Immature natural killer cell (primary cell): ENCODE data around the gene RANBP3. TPM values are rescaled to one million over a fixed set of nuclear protein-coding genes. Genes with fewer than 3 reads are reported as not detected.

Source experiments
- DNase-seq, 3 donors: peaks; one replicate each; pipeline ENCODE4 v3.0.0; 2022; ENCODE audit warnings: mixed read lengths in 1 of 3
- H3K27ac Mint-ChIP-seq, 6 donors: one replicate each; pipeline ENCODE4 v1.8.0; 2020; ENCODE audit warnings: mixed read lengths in 6 of 6, mild to moderate bottlenecking in 5 of 6, inconsistent platforms in 4 of 6, moderate library complexity in 3 of 6
- H3K27me3 Mint-ChIP-seq, 3 donors: one replicate each; pipeline ENCODE4 v1.8.0; 2020 to 2021; ENCODE audit warnings: low read depth in 3 of 3, mild to moderate bottlenecking in 3 of 3, mixed read lengths in 3 of 3, moderate library complexity in 3 of 3, inconsistent platforms in 1 of 3
- H3K36me3 Mint-ChIP-seq, 3 donors: one replicate each; pipeline ENCODE4 v1.8.0; 2020; ENCODE audit warnings: mixed read lengths in 3 of 3, inconsistent platforms in 2 of 3, mild to moderate bottlenecking in 2 of 3
- H3K4me1 Mint-ChIP-seq, 2 donors: one replicate each; pipeline ENCODE4 v1.8.0; 2020; ENCODE audit warnings: inconsistent platforms in 2 of 2, mild to moderate bottlenecking in 2 of 2, mixed read lengths in 2 of 2, moderate library complexity in 1 of 2
- H3K4me3 Mint-ChIP-seq, 5 donors: one replicate each; pipeline ENCODE4 v1.8.0; 2020; ENCODE audit warnings: mild to moderate bottlenecking in 5 of 5, mixed read lengths in 5 of 5, inconsistent platforms in 3 of 5, moderate library complexity in 3 of 5
- H3K9me3 Mint-ChIP-seq, 6 donors: one replicate each; pipeline ENCODE4 v1.8.0; 2020; ENCODE audit warnings: mild to moderate bottlenecking in 6 of 6, mixed read lengths in 6 of 6, inconsistent platforms in 4 of 6, moderate library complexity in 3 of 6
- polyA plus RNA-seq, 3 donors: library from polyadenylated mRNA; unstranded; fragments of 300-500 nt; fragmentation: Illumina TruSeq; gene quantifications; one replicate each; pipeline ENCODE4 v1.2.3, GENCODE V29; 2021

The RANBP3 gene
- polyA plus RNA-seq, 3 donors from 2014 or later, result 3.2 to 14.5 (median 4.4) TPM

DNA sequence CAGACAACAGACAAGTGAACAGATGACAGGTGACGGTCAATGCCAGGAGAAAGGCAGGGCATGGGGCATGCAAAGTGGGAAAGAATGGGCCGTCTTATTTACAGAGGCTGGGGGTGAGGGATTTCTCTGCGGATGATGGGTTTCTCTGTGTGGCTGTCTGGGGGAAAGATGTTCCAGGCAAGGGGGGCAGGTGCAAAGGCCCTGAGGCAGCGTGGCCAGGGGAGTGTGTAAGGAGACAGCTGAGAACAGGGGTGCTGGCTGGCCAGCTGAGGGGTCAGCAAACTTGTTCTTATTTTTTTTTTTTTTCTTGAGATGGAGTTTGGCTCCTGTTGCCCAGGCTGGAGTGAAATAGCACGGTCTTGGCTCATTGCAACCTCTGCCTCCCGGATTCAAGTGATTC, 21.8 kb upstream of the RANBP3 start:
- Mint-ChIP-seq H3K4me1 (no peaks in the 10 kb centered on the region), H3K36me3 (peaks cover 0 to 4% (median 0%) of the 10 kb centered on the region in 3 donors), H3K27me3 (no peaks in the 10 kb centered on the region), H3K9me3 (no peaks in the 10 kb centered on the region), H3K27ac (peak overlapping the region in 1 of 6 donors; percentile 74), H3K4me3 (no peak overlapping the region)
- DNase-seq, result no peak

DNA sequence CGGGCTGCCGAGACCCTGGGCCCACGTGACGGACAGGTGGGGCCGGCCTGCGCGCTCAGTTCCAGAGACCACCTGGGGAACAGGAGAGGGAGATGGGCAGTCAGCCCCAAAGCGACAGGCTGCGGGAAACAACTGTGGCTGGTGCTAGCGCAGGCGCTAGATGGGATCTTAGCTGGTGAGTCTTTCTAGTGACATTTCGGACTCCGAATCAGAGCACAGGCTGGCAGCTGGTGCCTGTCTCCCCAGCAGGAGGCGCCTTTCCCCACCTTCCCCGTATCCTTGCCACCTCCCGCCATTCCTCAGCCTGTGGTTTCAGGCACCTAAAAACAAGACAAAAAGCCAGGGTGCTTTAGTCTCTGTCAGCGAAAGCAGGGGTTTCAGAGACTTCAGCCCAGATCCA, 19.4 kb upstream of the RANBP3 start:
- Mint-ChIP-seq H3K4me1 (no peaks in the 10 kb centered on the region), H3K9me3 (no peaks in the 10 kb centered on the region), H3K4me3 (no peak overlapping the region), H3K27ac (no peak overlapping the region), H3K36me3 (peaks cover 0 to 4% (median 0%) of the 10 kb centered on the region in 3 donors), H3K27me3 (no peaks in the 10 kb centered on the region)
- DNase-seq, result no peak

DNA sequence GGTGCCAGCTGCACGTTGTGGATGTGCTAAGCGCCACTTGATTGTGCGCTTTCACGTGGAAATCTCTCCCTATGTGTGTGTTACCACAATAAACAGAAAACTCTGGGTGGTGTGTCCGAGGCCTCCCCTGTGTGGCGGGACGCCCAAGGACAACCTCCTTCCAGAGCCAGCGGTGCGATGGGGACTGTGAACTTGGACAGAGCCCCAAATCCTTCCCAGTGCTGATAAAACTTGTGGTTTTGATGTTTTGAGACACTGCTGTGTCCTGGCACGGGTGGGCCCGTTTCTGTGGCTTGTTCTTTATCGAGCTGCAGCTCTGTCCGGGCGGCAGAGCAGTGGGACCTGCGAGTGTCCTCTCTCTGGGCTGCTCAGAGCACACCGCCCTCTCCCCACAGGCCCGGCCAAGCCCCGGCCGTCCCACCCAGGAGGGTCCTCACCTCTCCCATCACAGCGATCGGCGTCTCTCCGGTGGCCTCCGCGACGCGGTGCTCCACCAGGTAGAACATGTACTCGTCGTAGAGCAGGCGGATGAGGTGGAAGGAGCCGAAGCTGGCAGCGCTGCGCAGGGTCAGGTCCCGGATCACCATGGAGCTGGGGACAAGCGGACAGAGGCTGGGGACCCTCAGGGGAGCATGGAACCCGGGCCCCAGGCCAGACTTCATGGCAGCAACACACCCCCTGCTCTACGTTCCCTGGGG, 18.8 kb upstream of the RANBP3 start:
- no peak overlapping the region for H3K27ac Mint-ChIP-seq
- no peak for DNase-seq
- no peaks in the 10 kb centered on the region for H3K27me3 Mint-ChIP-seq
- H3K36me3 Mint-ChIP-seq, result peaks cover 0 to 4% (median 0%) of the 10 kb centered on the region in 3 donors
- no peaks in the 10 kb centered on the region for H3K9me3 Mint-ChIP-seq
- H3K4me3 Mint-ChIP-seq, result no peak overlapping the region
- no peaks in the 10 kb centered on the region for H3K4me1 Mint-ChIP-seq

DNA sequence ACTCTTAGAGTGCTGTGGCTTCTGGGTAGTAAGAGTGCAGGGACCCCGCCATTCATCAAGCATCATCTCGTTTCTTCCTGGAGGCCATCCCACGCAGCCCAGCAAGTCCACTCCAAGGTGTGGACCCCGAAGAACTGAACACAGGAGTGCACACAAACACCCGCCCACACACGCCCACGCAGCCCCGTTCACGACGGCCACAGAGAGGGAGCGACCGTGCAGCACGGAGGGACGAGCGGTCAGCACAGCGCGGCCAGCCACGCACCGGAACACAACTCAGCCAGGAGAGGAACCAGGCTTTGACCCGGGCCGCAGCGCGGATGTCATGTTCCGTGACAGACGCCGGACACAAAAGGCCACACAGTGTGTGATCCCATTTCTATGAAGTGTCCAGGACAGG, 18.2 kb upstream of the RANBP3 start:
- H3K27ac Mint-ChIP-seq, result no peak overlapping the region
- no peak for DNase-seq
- H3K27me3 Mint-ChIP-seq, result no peaks in the 10 kb centered on the region
- no peaks in the 10 kb centered on the region for H3K4me1 Mint-ChIP-seq
- H3K4me3 Mint-ChIP-seq, result no peak overlapping the region
- H3K9me3 Mint-ChIP-seq, result no peaks in the 10 kb centered on the region
- H3K36me3 Mint-ChIP-seq, result peaks cover 0 to 4% (median 0%) of the 10 kb centered on the region in 3 donors

DNA sequence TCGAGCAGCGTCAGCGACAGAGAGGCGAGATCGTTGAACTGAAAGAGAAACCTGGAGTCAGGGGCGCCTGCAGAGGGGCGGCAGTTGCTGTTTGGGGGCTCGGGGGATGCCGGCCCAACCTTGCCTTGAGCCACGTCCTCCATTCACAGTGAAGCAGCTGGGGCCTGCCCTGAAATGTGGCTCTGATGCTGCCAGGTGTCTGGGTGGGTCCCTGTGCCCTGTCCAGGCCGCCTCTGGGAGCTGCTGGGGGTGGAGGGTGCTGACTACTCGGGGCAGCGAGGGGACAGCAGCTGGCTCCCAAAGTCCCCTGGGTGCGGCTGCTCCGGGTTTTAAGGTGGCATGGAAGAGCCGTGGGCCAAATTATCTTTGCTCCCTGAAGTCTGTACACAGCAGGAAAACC, 17.7 kb upstream of the RANBP3 start:
- no peaks in the 10 kb centered on the region for H3K27me3 Mint-ChIP-seq
- no peak overlapping the region for H3K4me3 Mint-ChIP-seq

DNA sequence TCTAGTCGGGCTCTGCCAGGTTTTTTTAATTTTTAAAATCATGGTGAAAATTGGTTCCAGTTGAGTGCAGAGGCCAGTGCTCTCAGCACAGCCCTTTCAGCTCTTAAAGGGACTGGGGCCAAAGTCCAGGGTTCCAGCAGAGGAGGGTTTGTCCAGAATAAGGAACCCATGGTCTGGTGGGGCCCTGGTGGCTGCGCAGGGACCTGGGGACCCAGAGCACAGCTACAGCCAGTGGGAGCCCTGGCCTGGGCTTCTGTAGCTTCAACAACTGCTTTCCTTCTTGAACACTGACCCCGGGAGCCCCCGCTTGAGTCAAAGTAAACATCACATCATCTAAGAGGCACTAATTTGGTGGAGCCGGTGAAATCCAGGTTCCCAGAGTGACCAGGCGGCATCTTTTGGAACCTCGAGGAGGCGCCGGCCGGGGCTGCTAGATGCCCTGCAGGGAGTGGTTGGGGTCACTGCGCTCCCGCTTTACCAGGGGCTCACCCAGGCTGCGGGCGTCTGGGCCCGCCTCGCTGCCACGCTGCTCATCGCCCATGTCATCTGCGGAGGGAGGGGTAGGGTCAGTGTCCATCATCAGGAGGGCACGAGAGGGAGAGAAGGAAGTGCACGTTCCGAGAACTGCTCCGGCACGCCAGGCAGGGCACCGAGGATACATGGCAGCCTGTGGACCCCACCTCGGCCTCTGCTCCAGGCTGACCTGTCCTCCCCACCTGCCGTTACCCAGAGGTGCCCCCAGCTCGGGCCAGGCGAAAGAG, 16.6 kb upstream of the RANBP3 start:
- no peaks in the 10 kb centered on the region for H3K9me3 Mint-ChIP-seq
- DNase-seq, result no peak
- H3K36me3 Mint-ChIP-seq, result peaks cover 0 to 4% (median 0%) of the 10 kb centered on the region in 3 donors
- H3K4me1 Mint-ChIP-seq, result no peaks in the 10 kb centered on the region
- no peak overlapping the region for H3K4me3 Mint-ChIP-seq
- H3K27ac Mint-ChIP-seq, result no peak overlapping the region
- no peaks in the 10 kb centered on the region for H3K27me3 Mint-ChIP-seq

More for the DNA sequence above, 17.7 kb upstream of the RANBP3 start:
- no peaks in the 10 kb centered on the region for H3K4me1 Mint-ChIP-seq
- H3K36me3 Mint-ChIP-seq, result peaks cover 0 to 4% (median 0%) of the 10 kb centered on the region in 3 donors
- DNase-seq, result no peak
- H3K9me3 Mint-ChIP-seq, result no peaks in the 10 kb centered on the region
- H3K27ac Mint-ChIP-seq, result no peak overlapping the region

DNA sequence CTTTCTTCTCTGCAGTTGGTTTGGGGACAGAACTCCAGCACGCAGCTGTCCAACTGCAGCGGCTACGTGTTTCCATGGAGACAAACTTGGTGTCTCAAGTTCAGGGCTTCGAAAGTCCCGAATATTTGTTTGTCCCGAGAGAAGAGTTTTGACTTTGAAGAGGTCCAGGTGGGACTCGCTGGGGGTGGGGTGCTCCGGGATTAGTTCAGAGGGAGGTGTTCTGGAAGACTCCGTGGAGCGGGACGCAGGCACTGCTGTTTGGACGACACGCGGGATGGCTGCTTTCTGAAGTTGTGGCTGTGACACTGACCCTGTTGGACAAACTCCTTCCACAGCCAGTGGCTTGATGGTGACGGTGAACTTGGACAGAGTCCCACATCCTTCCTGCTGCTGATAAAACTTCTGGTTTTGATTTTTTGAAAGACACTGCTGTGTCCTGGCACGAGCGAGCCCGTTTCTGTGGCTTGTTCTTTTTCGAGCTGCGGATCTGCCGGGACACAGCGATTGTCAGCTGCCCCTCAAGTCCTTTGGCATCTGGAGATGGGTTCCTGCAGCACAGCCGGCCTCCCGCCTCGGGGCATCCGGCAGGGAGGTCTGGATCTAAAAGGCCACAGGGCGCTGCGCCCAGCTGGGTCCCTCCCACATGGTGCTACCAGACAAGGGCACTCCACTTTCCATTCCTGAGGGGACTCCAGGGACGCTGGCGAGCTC, 15.9 kb upstream of the RANBP3 start:
- Mint-ChIP-seq H3K27ac (no peak overlapping the region), H3K36me3 (no peaks in the 10 kb centered on the region), H3K27me3 (no peaks in the 10 kb centered on the region), H3K9me3 (no peaks in the 10 kb centered on the region), H3K4me1 (no peaks in the 10 kb centered on the region), H3K4me3 (no peak overlapping the region)
- no peak for DNase-seq

DNA sequence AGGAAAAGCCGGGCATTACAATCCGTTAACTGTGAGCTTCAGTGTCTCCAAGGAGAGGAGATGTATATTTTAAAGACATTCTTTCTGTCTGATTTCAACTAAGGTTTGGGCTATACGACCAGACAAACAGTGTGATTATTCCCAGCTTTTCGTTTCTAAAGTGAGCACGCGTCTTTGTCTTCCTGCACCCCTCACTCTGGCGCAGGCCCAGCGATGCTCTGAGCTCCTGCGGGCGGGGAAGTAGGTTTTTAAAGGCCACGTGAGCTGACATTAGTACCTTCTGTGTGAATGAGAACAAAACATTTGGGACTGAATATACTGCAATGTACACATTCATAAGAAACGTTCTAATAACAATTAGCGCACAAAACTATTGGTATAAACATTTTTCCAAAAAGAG, 15.3 kb upstream of the RANBP3 start:
- no peaks in the 10 kb centered on the region for H3K27me3 Mint-ChIP-seq
- no peak overlapping the region for H3K27ac Mint-ChIP-seq
- no peaks in the 10 kb centered on the region for H3K4me1 Mint-ChIP-seq
- no peaks in the 10 kb centered on the region for H3K9me3 Mint-ChIP-seq
- no peak for DNase-seq
- H3K4me3 Mint-ChIP-seq, result no peak overlapping the region
- no peaks in the 10 kb centered on the region for H3K36me3 Mint-ChIP-seq

DNA sequence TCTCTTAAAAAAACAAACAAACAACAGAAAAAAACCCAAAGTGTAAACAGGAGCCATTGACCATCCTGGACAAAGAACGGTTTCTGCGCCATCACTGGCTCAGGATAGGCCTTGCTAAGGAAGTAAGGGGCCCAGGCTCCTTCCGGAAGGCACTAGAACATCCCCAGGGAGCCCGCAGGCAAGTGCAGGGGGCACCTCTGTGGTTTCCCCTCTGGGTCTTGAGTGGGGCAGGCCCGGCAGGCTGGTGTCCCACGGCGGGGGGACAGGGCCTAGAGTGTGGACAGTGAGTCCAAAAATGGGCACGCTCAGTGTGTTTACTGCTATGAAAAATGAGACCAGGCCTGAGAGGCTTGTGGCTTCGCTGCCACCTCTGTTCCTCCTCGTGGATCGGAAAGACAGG, 14.8 kb upstream of the RANBP3 start:
- H3K4me1 Mint-ChIP-seq, result peaks cover under 1 to 1% of the 10 kb centered on the region in 2 donors
- H3K27ac Mint-ChIP-seq, result no peak overlapping the region
- H3K36me3 Mint-ChIP-seq, result no peaks in the 10 kb centered on the region
- H3K27me3 Mint-ChIP-seq, result no peaks in the 10 kb centered on the region
- DNase-seq, result no peak
- H3K9me3 Mint-ChIP-seq, result no peaks in the 10 kb centered on the region
- no peak overlapping the region for H3K4me3 Mint-ChIP-seq

DNA sequence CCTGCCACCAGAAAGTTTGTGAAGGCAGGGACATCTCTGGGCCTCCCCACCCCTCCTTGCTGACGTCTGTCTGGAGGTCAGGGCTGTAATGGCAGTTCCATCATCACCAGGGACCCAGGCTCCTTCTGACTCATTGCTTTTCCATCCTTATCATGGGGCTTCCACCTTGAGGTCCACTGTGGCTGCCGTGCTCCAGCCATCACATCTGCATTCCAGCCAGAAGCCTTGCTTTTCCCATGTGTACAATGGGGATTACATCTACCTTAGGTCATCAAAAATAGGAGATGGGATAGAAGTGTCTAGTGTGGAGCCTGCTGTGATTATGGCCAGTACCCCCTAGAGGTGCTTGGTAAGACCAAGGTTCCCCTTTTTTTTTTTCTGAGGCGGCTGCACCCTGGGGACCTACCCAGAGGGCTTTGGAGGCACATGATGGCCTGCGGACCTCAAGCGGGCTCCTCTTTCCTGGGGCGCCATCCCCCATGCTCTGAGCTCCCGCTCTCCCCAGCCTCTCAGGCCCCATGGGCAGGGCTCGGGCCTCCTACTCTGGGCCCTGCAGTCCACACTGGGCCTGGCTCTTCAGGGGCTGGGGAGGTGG, 13.4 kb upstream of the RANBP3 start:
- Mint-ChIP-seq H3K27ac (no peak overlapping the region), H3K4me3 (no peak overlapping the region)
- DNase-seq, result no peak

DNA sequence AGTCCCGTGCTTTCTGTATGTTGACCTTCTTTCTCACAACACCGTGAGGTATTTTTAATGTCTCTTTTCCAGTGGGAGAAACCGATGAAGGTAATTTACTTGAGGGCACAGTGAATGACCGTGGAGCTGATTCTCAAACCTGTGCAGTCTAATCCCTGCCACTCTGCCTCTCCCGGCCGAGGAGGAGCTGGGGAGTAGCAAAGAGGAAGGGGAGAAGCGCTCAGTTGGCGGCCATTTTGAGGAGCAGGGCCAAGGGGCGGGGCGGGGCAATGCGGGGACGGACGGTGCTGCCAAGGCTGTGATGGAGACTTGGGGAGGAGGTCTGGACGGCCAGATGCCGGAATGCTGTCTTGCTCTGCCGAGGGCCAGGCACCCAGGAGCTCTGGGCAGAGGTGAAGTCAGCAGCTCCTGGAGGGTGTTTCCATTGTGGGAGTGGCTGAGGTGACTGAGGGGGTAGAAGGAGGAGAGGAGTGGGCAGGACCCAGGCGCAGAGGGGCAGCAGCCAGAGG, 12.4 kb upstream of the RANBP3 start:
- no peak for DNase-seq
- Mint-ChIP-seq H3K36me3 (no peaks in the 10 kb centered on the region), H3K27ac (no peak overlapping the region), H3K27me3 (no peaks in the 10 kb centered on the region), H3K4me3 (no peak overlapping the region), H3K4me1 (peaks cover 9 to 10% of the 10 kb centered on the region in 2 donors), H3K9me3 (no peaks in the 10 kb centered on the region)

More for the DNA sequence above, 13.4 kb upstream of the RANBP3 start:
- Mint-ChIP-seq H3K4me1 (peaks cover 9 to 10% of the 10 kb centered on the region in 2 donors), H3K27me3 (no peaks in the 10 kb centered on the region), H3K9me3 (no peaks in the 10 kb centered on the region), H3K36me3 (no peaks in the 10 kb centered on the region)

DNA sequence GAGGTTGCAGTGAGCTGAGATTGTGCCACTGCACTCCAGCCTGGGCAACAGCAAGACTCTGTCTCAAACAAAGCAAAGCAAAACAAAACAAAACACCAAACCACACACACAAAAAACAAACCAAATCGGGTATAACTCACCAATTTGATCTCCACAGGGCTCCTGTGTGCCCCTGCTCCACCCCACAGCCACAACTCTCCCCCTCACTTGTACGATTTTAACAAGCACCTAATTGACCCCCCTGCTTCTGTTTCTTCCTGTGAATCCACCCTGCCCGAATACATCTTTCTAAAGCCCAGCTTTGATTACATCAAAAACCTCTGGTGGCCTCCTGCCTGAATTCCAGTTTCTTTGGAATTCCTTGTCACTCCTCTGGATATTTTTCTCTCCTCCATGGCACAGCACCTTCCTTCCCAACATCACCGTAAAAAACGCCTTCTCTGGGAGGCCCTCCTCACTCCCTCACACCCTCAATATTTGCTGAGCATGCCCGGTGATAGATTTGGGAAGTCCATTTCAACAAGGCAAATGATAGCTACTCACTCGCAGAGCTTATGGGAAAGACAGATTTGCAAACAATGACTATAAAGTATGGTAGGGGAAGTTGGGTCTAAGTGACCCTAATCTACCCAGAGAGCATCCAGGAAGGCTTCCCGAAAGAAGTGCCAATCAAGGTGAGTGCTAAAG, 11.6 kb upstream of the RANBP3 start:
- Mint-ChIP-seq H3K27me3 (no peaks in the 10 kb centered on the region), H3K27ac (peak overlapping the region in 1 of 6 donors; percentile 37), H3K36me3 (no peaks in the 10 kb centered on the region), H3K4me1 (peaks cover 9 to 10% of the 10 kb centered on the region in 2 donors), H3K9me3 (no peaks in the 10 kb centered on the region), H3K4me3 (no peak overlapping the region)
- DNase-seq, result no peak
